ENCODE results near the gene SF3A1. TPM values are rescaled to one million over a fixed set of nuclear protein-coding genes. Genes with fewer than 3 reads are reported as not detected.
A peak's percentile ranks its signal among the peaks of the same experiment; 100 is the strongest.

The SF3A1 gene
- total RNA-seq, 2 experiments from 2014 or later, result 335 to 388 TPM

- Histone ChIP-seq H3K27ac (ENCODE audit: low read depth in 1 of 2, low read length in 2 of 2) (peak overlapping the region; percentile 58 to 81), H3K36me3 (ENCODE audit: insufficient read depth, low read length) (peaks cover 57% of the 10 kb centered on the region), H3K4me1 (ENCODE audit: insufficient read depth, low read length) (peaks cover 97% of the 10 kb centered on the region), H3K4me3 (ENCODE audit: low read length) (peak overlapping the region; percentile 3), H3K27me3 (ENCODE audit: control insufficient read depth in 1 of 2, insufficient read depth in 2 of 2, low read length in 2 of 2) (no peaks in the 10 kb centered on the region), H3K9me3 (ENCODE audit: control insufficient read depth in 1 of 2, insufficient read depth in 1 of 2, low read length in 2 of 2) (no peaks in the 10 kb centered on the region)
- DNase-seq, result no peak
- H3K9me3 Mint-ChIP-seq, result no peaks in the 10 kb centered on the region
- H3K27ac Mint-ChIP-seq, result peak overlapping the region; percentile 83
- H3K4me3 Mint-ChIP-seq, result peak overlapping the region; percentile 11
- POLR2A ChIA-PET, result interaction anchor here (1.3 to 11.8 kb wide), 4 partner anchors 11 to 84 kb away, joined by 4 to 290 read pairs (median 142); partner anchors contain the start of genes CASTOR1, CCDC157, SF3A1 and TBC1D10A
- H3K27me3 Mint-ChIP-seq, result no peaks in the 10 kb centered on the region
- TF ChIP-seq CTCF (IDR thresholded peaks at IDR 0.05), result no peak
- intact Hi-C loops (cut with DNase I, micrococcal nuclease), result no loop called here
- CTCF ChIA-PET, result interaction anchor here (1.5 to 7.9 kb wide), 2 partner anchors 13 to 30 kb away, joined by 4 to 59 read pairs; partner anchors contain the start of gene CASTOR1
- H3K4me1 Mint-ChIP-seq (ENCODE audit: low read depth), result peaks cover 91% of the 10 kb centered on the region
- ATAC-seq (ENCODE audit: poor library complexity), result no peak
- H3K36me3 Mint-ChIP-seq (ENCODE audit: low read depth), result peaks cover 62% of the 10 kb centered on the region
Observed at GRCh38 chr22:30302810-30303138, 53.9 kb downstream of the SF3A1 start.

- CTCF ChIA-PET, result interaction anchor here (1.5 to 7.9 kb wide), 2 partner anchors 12 to 30 kb away, joined by 4 to 59 read pairs; partner anchors contain the start of gene CASTOR1
- no peak for TF ChIP-seq CTCF (IDR thresholded peaks at IDR 0.05)
- H3K4me3 ChIP-seq (ENCODE audit: low read length), result peak overlapping the region; percentile 3
- POLR2A ChIA-PET, result interaction anchor here (1.3 to 11.8 kb wide), 4 partner anchors 10 to 84 kb away, joined by 4 to 290 read pairs (median 142); partner anchors contain the start of genes CASTOR1, CCDC157, SF3A1 and TBC1D10A
- H3K27me3 Mint-ChIP-seq, result no peaks in the 10 kb centered on the region
- ATAC-seq (ENCODE audit: poor library complexity) (no peak), DNase-seq (peak in 2 of 14 experiments; percentile 59 to 64)
- H3K27ac ChIP-seq (ENCODE audit: low read depth in 1 of 2, low read length in 2 of 2), result peak overlapping the region; percentile 58 to 81
- intact Hi-C loops (cut with DNase I, micrococcal nuclease), result no loop called here
- peaks cover 63% of the 10 kb centered on the region for H3K36me3 ChIP-seq (ENCODE audit: insufficient read depth, low read length)
- H3K4me1 ChIP-seq (ENCODE audit: insufficient read depth, low read length), result peaks cover 97% of the 10 kb centered on the region
- peak overlapping the region; percentile 62 for H3K4me3 Mint-ChIP-seq
- H3K27me3 ChIP-seq (ENCODE audit: control insufficient read depth in 1 of 2, insufficient read depth in 2 of 2, low read length in 2 of 2), result no peaks in the 10 kb centered on the region
- H3K36me3 Mint-ChIP-seq (ENCODE audit: low read depth), result peaks cover 68% of the 10 kb centered on the region
- no peaks in the 10 kb centered on the region for H3K9me3 Mint-ChIP-seq
- H3K27ac Mint-ChIP-seq, result peak overlapping the region; percentile 83
- peaks cover 91% of the 10 kb centered on the region for H3K4me1 Mint-ChIP-seq (ENCODE audit: low read depth)
- no peaks in the 10 kb centered on the region for H3K9me3 ChIP-seq (ENCODE audit: control insufficient read depth in 1 of 2, insufficient read depth in 1 of 2, low read length in 2 of 2)
Observed at GRCh38 chr22:30301995-30302809, 54.5 kb downstream of the SF3A1 start.

- intact Hi-C loops (cut with DNase I, micrococcal nuclease), result no loop called here
- CTCF ChIA-PET, result interaction anchor here (2.4 kb wide), 1 partner anchor 11 kb away, joined by 12 read pairs; the partner anchor contains the start of gene CASTOR1
- POLR2A ChIA-PET, result interaction anchor here (11.8 kb wide), 1 partner anchor 8 kb away, joined by 268 read pairs; the partner anchor contains the start of gene CASTOR1
- Histone ChIP-seq H3K27me3 (ENCODE audit: control insufficient read depth in 1 of 2, insufficient read depth in 2 of 2, low read length in 2 of 2) (no peaks in the 10 kb centered on the region), H3K4me3 (ENCODE audit: low read length) (no peak overlapping the region), H3K36me3 (ENCODE audit: insufficient read depth, low read length) (peaks cover 88% of the 10 kb centered on the region), H3K27ac (ENCODE audit: low read depth in 1 of 2, low read length in 2 of 2) (peak overlapping the region; percentile 74 to 86), H3K4me1 (ENCODE audit: insufficient read depth, low read length) (peaks cover 98% of the 10 kb centered on the region), H3K9me3 (ENCODE audit: control insufficient read depth in 1 of 2, insufficient read depth in 1 of 2, low read length in 2 of 2) (no peaks in the 10 kb centered on the region)
- Mint-ChIP-seq H3K27me3 (no peaks in the 10 kb centered on the region), H3K4me1 (ENCODE audit: low read depth) (peaks cover 83% of the 10 kb centered on the region), H3K36me3 (ENCODE audit: low read depth) (peaks cover 89% of the 10 kb centered on the region), H3K27ac (peak overlapping the region; percentile 83), H3K4me3 (peak overlapping the region; percentile 25), H3K9me3 (no peaks in the 10 kb centered on the region)
- no peak for TF ChIP-seq CTCF (IDR thresholded peaks at IDR 0.05)
- DNase-seq (no peak), ATAC-seq (ENCODE audit: poor library complexity) (no peak)
Observed at GRCh38 chr22:30299322-30299721, 57.4 kb downstream of the SF3A1 start.
